Stimulated activated CD4-positive, alpha-beta T cell treated with anti-CD3 and anti-CD28 coated beads, Interleukin-12 subunit alpha, Interleukin-12 subunit beta, amount 100 ng/mL, for 24 hours (primary cell): Measurements from ENCODE around the gene UCP2.

ENCODE experiments used
- DNase-seq, 2 experiments: peaks; one replicate each; pipeline ENCODE4 v3.0.0-alpha.2; 2020; ENCODE audit warnings: low read depth in 2 of 2

UCP2 gene

DNA sequence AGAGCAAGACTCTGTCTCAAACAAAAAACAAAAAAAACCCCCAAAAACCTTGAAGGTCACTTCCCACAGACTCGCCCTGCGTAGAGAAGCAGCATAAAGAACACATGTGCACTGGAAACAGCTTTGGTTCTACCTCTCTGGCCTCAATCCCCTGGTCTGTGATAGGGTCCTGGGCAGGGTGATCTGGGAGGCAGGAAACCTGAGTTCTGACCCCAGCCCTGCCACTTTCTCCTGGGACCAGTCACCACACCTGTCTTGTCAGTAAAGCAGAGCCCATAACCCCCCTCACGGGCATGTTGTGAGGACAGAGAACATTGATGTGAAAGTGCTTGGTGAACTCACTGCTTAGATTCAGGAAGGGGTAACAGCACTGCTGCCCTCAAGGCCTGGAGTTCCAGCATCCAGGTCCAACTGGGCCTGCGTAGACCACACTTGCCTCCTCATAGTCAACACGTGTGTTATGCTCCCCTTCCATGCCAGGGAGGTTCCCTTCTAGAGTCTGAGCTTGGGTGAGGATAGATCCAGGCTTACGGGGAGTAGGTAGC, 11.4 kb downstream of the UCP2 start:
- DNase-seq: no peak

DNA sequence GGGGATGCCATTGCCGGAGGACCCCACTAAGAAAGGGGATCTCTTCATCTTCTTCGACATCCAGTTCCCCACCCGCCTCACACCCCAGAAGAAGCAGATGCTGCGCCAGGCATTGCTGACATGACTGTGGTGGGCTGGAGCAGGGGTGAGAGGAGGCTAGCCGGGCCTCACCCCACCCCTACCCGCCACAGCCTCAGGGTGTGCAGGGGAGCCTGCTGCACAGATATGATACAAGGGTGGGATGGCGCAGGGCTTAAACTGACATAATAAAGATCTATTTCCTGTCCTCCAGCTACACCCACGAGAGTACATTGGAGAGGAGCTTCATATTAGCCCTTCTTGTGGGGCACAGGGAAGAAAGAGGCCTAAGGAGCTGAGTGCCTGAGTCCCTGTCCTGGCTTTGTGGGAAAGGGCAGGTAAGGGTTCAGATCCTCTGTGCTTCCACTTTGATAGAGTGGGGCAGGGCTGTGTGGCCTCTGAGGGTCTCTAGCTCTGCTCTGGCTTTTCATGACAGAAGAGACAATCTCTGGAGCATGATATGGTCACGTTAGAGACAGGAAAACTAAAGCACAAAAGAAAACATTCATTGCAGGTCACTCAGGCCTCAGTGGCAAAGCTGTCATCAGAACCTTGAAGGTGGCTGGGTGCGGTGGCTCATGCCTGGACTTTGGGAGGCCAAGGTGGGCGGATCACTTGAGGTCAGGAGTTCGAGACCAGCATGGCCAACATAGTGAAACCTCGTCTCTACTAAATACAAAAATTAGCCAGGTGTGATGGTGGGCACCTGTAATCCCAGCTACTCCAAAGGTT, 12.4 kb downstream of the UCP2 start:
- DNase-seq: no peak

DNA sequence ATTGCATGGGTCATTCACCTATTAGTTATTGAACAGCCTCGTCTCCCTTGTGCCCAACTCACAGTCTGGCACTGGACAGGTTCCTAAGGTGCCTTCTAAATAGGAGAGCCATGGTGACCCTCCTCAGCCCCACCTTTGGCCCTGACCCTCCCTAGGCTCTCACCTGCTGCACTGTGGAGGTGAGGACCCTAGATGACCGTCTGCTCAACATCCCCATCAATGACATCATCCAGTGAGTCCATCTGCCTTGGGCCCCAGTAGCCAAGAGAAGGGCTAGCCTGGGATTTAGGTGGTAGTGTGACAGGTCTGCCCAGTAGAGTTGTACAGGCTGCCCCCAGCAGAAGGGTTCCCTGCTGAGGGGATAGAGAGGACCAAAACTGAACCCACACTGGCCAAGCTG, 13.6 kb downstream of the UCP2 start:
- DNase-seq: no peak

DNA sequence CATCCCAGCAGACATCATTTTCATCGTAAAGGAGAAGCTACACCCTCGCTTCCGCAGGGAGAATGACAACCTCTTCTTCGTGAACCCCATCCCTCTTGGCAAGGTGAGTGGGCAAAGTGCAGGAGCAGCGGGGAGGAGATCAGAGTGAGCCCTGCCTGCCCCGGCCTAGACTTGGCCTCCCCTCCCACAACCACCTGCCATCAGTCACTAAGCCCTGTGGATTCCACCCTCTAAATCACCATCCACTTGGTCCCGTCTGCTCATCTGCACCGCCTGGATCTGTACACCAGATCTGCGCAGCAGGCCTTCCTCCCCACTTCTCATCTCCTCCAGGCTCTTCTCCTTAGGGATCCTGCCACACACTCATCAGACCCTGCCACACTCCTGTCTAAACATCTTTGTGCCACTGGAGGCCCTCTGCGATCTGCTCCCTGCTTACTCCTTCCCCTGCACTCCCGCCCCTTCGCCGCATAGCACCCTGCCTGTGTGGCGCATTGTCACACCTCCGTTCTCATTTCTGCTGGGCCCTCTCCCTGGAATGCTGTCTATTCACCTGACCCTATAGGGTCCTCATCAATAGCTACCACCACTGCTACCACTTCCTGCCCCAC, 14.2 kb downstream of the UCP2 start:
- DNase-seq: no peak

DNA sequence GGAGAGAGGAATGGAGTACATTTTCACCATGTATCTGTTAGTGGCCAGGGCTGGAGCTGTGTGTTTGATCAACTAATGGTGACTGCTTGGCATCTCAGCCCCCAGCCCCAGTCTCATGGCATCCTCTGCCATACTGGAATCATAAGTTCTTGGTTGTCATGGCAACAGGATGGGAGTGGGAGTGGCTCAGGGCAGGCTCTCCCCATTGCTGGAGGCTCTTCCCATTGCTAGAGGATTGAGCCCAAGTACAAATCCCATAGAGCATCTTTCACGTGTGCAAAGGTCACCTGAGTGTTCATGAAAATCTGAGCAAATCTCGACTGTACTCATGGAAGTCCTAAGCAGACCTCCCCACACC, 16.9 kb downstream of the UCP2 start:
- DNase-seq: no peak

DNA sequence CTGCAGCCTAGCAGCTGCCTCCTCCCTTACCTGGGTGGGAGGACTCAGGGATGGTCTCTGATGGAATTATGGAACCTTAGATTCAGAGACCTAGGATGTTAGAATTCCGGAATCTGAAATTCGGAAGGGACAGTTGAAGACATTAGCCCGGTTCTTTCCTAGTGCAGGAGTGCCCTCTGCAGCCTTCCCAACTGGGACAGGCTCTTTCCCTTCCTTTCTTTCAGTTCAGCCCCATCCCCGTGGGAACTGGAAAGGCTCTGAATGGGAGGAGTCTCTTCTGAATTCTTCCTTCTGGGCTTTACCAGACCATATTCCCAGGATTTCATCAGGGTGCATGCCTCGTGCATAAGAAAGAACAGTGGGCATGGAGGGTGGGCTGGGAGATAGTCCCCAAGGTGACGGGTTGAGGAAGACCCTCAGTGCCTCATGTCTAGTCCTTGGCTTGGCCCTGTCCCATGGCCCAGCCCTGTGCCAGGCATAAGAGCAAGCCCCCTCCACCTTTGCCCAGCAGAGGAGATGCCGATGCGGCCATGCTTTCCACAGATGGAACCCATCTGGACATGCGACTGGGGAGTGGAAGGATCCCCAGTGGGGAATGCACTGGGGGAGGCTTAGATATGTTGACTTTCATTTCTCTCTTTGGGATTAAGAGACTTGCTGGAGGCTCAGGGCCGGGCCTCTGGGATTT, 17.4 kb downstream of the UCP2 start:
- no peak for DNase-seq

DNA sequence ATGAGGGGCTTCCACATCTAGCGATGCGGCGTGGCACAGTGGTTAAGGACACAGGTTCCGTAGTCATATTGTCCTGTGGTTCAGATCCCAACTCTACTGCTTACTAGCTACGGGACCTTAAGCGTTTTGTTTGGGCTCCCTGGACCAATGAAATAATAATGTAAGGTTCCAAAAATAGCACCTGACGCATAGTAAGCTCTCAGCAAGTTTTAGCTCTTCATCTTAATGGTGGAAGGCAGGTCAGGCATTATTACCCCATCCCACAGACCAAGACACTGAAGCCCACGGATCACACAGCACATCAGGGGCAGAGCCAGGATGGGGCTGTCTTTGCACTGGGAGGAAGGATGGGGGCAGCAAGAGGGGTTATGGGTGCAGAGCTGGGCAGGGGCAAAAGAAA, 18.8 kb downstream of the UCP2 start:
- no peak for DNase-seq

DNA sequence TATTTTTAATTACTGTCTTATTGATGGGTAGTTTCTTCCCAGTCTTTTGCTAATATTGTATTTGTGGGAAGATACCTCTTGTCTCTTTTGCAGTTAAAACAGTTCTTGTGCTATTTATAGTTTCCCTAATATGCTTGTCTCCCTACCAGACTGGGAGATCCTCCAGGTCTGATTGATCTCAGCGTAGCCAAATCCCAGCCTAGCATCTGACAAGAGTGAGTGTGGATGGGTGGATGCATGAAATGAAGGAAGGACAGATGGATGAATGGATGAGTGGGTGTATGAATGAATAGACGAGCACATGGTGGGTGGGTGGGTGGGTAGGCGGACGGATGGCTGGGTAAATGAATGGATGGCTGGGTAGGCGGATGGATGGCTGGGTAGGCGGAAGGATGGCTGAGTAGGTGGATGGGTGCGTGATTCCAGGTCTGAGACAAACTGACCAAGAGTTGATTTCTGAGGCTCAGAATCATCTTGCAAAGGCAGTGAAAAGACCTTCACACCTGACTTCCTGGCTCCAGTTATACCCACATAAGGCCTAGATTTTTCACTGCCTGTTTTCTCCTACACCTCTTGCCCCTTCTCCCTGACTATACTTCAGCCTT, 20.4 kb downstream of the UCP2 start:
- DNase-seq: no peak

DNA sequence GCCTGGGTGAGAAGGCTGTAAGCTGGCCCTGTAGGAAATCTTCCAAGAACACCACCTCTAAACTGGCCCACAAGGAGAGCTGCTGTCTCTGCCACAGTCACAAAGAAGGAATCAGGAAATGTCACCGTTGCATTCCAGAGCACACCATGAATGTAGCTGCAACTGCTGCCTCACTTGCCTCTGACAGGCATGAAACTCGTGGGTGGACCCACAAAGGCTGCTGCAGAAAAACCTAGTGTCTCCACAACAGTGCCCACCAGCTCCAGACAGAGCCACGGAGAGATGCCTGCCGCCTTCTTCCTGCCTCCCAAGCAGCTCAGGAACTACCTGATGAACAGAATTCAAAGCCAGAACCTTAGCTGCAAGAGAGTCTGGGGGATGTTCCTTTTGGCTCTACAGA, 21.3 kb downstream of the UCP2 start:
- no peak for DNase-seq

DNA sequence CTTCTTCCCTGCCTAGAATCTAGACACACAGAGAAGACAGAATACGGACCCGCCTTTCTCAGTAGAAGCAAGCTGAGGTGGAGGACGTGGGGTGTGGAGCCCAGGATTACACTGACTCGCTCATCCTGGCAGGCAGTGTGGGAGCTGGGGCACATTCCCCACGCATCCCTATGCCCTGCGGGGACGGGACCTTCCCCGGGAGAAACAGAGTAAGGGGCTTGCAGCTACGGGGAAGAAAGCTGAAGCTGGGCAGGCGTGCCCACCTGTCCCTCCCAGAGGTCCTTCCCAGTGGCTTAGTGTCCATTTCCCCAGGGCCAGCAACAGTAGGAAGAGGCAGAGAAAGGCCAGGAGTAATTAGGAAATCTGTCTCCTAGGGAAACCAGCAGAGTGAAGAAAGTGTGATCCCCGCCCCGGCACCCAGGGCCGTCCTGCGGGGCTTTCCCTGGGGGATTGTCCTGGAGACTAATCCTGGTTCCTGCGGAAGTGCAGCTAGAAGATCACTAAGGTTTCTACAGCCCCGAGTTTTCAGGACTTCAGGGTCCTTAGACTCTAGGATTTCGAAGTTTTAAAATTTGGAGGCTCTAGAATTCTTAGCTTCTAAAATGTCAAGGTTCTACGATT, 24.0 kb downstream of the UCP2 start:
- no peak for DNase-seq

DNA sequence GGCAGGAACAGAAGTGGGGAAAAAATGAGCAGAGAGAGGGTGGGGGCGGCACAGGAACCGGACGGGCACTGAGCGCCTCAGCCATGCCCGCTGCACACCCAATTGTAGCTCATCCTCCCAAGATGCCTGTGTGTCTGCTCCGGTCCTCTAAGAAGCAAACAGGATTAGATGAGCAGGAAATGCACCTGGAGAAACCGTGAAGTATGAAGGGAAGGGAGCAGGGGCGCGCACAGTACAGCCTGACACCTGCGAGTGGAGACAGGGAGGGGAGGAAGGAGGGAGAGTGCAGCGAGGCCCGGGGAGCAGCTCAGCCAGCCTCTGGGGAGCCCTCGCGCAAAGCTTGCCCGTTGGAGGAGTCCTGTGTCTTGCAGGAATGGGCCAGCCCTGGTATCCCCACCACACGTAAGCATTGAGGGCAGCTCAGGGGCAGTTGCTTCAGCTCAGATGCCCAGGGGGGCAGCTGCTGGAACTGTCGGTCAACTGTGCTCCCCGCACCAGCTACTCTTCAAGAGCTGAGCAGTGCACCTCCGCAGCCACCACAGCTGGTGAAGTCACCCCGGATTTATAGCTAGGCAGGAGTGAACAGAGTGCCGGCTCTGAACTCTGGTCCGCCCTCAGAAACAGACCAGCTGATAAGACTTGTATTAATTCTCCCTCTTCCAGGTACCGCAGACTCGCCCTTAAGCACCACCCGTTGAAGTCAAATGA, 24.8 kb downstream of the UCP2 start:
- DNase-seq: no peak

DNA sequence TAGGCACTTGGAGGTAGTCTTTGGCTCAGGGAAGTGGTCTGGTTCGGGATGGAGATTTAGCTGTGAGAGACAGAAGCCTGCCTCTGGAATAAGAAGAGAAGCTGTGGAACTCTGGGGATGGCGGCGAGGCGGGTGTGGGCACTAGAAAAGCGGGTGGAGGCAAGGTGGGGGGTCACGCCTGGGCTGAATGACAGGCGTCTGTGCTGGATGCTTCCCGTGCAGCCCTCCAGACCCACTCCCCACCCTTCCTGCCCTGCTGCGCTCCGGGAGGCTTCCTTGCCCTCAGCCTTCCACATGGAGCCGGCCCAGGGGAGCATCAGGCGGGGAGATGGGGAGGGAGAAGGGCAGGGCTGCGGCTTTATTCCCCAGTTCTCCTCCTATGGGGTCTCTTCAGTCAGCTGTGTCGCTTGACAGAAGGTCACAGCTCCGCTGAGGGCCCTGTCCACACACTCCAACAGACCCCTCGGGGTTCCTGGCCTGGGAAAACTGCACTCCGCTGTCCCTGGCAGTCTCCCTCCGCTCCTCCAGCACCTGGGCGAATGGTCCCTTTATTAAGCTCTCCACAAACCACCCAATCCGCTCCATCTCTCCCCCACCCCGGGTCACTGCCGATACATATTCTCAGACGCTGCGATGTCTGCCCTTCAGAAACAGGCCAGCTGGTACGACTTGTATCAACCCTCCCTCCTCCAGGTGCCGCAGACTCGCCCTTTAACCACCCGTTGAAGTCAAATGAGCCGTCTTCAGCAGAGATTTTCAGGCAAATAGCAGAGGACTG, 25.6 kb downstream of the UCP2 start:
- no peak for DNase-seq

DNA sequence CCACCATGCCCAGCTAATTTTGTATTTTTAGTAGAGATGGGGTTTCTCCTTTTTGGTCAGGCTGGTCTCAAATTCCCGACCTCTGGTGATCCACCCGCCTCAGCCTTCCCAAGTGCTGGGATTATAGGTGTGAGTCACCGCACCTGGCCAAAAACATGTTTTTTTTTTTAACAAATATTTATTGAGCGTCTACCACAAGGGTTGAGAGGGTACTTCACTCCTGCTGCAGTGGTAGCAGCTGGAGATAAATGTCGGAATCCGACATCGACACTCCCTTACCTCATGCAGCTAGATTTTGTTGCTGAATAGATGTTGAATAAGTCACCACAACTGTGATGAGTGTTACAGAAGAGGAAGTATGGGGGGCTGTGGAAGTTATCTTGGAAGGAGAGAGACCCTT, 30.8 kb downstream of the UCP2 start:
- DNase-seq: no peak

DNA sequence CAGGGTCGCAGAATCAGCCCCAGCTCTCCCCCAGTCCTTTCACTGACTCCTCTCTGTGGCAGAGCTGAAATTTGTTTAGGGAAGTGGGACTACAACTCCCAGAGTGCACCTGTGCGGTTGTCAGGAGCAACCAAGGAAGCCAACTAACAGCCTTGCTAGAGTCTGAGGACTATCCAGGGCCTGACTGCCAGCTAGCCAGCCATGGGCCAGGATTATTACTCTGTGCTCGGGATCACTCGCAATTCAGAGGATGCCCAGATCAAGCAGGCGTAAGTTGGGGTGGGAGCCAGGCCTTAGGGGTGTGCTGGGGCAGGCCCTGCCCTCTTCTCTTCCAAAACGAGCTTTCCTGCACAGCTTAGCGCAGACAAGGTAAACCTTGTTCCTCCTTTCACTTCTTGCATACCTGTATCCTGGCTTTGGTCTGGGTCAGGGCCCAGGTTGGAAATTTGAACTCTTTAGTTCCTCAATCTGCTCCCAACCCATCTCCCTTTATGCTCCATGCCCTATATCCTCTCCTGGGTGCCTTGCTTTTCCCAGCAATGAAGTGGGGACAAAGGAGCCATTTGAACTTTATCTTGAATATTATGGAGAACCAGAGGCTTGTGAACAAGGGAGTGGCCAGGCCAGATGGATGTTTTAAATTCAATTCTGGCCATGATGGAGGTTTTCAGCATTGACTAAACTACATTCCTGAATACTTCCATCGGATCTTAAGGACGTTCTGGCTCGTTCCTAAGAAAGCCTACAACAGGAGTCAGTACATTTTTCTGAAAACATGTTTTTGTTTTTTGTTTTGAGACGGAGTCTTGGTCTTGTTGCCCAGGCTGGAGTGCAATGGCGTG, 31.6 kb downstream of the UCP2 start, which contains the start of gene DNAJB13:
Gene DNAJB13 (plus strand): TSS at position 158 of the 842 bp plus-strand sequence. CDS start 44 bp downstream, at position 202.
- DNase-seq: no peak

DNA sequence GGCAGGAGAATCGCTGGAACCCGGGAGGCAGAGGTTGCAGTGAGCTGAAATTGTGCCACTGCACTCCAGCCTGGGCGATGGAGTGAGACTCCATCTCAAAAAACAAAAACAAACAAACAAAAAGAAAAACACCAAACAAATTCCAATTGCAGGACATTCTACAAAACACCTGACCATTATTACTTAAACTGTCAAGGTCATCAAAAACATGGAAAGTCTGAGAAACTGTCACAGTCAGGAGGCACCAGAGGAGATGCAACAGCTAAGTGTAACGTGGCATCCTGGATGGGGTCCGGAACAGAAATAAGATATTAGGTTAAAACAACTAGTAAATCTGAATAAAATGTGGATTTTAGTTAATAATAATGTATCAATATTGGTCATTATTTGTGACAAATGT, 32.7 kb downstream of the UCP2 start:
- no peak for DNase-seq

DNA sequence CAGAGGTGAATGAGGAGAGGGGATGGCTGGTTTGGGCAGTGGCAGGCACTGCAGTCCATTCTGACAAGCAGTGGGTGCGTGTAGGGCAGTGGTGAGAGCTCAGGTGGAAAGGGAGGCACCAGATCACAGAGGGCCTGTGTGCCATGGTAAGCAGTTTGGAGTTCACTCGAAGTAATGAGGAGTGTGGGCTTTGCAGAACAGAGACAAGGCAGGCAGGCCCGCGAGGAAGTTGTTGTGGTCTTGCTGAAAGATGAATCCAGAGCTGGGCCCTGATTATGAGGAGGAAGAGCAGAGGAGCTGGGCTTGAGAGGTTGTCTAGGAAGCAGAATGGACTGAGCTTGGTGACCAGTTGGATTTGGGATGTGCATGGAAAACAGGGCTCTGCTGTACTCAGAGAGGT, 33.4 kb downstream of the UCP2 start:
- no peak for DNase-seq

DNA sequence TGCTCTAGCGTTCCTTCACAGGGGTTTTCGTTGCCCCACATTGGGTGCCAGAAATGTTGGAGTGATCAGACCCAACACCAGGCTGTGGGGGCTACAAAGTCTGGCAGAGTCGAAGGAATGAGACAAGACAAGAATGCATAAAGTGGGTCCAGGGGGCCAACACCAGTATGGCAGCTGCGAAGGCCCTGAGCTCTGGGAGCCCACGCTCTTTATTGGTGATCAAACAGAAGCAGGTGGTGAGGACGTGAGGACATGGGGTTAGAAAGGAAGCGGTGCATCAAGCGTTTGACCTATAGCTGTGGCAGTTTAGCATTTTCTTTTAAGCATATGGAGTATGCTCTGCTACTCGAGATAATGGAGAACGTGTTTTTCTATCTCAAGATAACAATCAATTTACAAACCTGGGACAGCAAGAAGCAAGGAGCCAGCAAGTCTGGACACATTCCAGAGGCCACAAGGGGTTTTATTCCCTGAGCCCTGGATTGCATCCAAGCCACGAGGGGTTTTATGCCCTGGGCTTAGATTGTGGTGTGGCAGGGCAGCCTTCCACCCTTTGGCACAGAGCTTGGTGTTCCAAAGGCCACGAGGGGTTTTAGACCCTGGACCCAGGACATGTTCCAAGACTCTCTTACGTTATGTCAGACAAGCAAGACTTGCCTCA, 35.7 kb downstream of the UCP2 start:
- no peak for DNase-seq

DNA sequence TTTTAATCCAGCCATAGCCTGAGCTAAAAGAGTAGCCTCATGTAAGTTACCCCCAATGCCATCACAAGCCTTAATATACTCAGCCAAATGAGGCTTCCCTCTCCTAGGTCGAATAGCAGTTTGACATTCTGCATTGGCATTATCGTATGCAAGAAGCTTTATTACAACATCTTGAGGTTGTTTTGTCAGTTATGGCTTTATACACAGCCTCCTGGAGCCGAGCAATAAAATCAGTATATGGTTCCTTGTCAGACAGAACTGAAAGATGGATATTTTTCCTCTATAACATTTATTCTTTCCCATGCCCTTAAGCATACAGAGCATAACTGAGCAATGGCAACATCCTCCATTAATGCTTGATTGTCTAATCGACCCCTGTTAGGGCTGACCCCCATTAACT, 37.2 kb downstream of the UCP2 start:
- DNase-seq: no peak

DNA sequence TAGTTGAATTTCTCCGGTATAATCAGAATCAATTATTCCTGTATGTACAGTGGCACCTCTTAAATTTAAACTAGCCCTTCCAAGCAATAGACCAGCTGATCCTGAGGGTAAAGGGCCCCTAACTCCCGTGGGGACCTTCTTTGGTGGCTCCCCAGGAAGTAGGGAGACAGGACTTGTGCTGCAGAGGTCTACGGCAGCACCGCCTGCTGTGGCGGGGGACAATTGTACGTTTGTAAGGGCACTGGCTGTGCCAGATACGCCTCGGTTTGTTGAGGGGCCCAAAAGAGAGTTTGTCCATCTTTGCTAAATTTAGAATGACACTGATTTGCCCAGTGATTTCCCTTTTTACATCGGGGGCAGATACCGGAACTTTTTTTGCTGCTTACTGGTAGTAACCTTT, 37.7 kb downstream of the UCP2 start:
- DNase-seq: no peak
